ENCODE measurements around the gene SLC25A39.

SLC25A39 gene

DNA sequence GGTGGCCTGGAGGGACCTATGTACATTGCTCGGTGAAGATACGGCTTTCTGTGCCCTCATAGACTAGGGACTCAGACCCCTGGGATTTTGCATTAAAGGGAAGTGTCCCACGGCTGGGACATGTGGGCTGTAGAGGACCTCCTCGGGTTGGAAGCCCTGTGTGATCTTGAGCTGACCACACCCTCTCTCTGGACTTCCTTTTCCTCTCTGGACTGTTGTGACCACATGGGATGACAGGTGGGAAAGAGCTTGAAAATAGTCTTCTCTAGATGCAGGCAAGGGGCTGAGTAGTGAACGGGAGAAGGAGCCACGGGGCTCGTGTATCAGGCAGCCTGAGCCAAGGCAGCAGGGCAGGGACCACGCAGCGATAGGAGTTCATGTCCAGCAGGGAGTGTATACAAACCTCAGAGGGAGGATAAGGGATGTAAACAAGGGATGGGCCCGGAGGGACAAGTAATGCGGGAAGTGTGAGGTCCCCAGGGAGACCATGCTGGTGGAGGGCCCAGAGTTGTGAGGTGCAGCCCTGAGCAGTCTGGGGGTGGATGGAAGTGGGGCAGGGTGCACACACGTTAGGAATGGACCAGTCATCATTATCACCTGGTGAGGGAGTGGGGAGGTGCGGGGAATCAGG is 52.2 kb downstream of the SLC25A39 start:
- DNase-seq, result no peak

All from stimulated activated CD8-positive, alpha-beta memory T cell treated with anti-CD3 and anti-CD28 coated beads, Interleukin-4, amount 100 ng/mL, for 48 hours (primary cell).